Activated CD8-positive, alpha-beta memory T cell treated with anti-CD3 and anti-CD28 coated beads for 48 hours (primary cell): ENCODE data around the gene SLC1A1.
"Not testable (repeated sequence)": the region's sequence is repeated elsewhere in the genome, so short reads cannot be mapped to it uniquely, and the experiment has no call there.

Experiments
- DNase-seq, 3 experiments: peaks; one replicate each; pipeline ENCODE4 v3.0.0-alpha.2; 2020; ENCODE audit warnings: low read depth in 2 of 3, low spot score in 2 of 3

SLC1A1 gene

GRCh38 chr9:4504250-4504649 is 14.0 kb downstream of the SLC1A1 start:
- no peak for DNase-seq

GRCh38 chr9:4506490-4506889 is 16.2 kb downstream of the SLC1A1 start:
- no peak for DNase-seq

- no peak for DNase-seq
Measured at GRCh38 chr9:4507306-4508130, 17.2 kb downstream of the SLC1A1 start.

- DNase-seq = no peak
Measured at GRCh38 chr9:4508246-4508906, 18.1 kb downstream of the SLC1A1 start.

- DNase-seq = no peak
Measured at GRCh38 chr9:4508907-4509589, 18.8 kb downstream of the SLC1A1 start.

GRCh38 chr9:4509590-4509984 is 19.3 kb downstream of the SLC1A1 start:
- DNase-seq = no peak

GRCh38 chr9:4510546-4511322 is 20.5 kb downstream of the SLC1A1 start:
- DNase-seq = no peak

- DNase-seq = no peak
Measured at GRCh38 chr9:4514252-4515128, 24.2 kb downstream of the SLC1A1 start.

GRCh38 chr9:4515958-4516375 is 25.7 kb downstream of the SLC1A1 start:
- DNase-seq = no peak

- no peak for DNase-seq
Measured at GRCh38 chr9:4517274-4517673, 27.0 kb downstream of the SLC1A1 start.

- DNase-seq = no peak
Measured at GRCh38 chr9:4519604-4520003, 29.3 kb downstream of the SLC1A1 start.

- DNase-seq = no peak
Measured at GRCh38 chr9:4520055-4520454, 29.8 kb downstream of the SLC1A1 start.

- no peak for DNase-seq
Measured at GRCh38 chr9:4530375-4530774, 40.1 kb downstream of the SLC1A1 start.

- not testable (repeated sequence) for DNase-seq
Measured at GRCh38 chr9:4530831-4531230, 40.6 kb downstream of the SLC1A1 start.

- not testable (repeated sequence) for DNase-seq
Measured at GRCh38 chr9:4531355-4531754, 41.1 kb downstream of the SLC1A1 start.

- DNase-seq = not testable (repeated sequence)
Measured at GRCh38 chr9:4533881-4534280, 43.6 kb downstream of the SLC1A1 start.

GRCh38 chr9:4536196-4536595 is 45.9 kb downstream of the SLC1A1 start:
- DNase-seq = not testable (repeated sequence)

GRCh38 chr9:4537581-4537980 is 47.3 kb downstream of the SLC1A1 start:
- no peak for DNase-seq

- DNase-seq = no peak
Measured at GRCh38 chr9:4538107-4538506, 47.8 kb downstream of the SLC1A1 start.

- DNase-seq = no peak
Measured at GRCh38 chr9:4538621-4539020, 48.4 kb downstream of the SLC1A1 start.
